SK-MEL-5 (cell line): ENCODE results near the gene TUFT1. TPM values are rescaled to one million over a fixed set of nuclear protein-coding genes. Genes with fewer than 3 reads are reported as not detected.

Source experiments
- DNase-seq: peaks from one replicate; pipeline ENCODE4 v3.0.0-alpha.2; 2016; ENCODE audit warnings: low read depth, low spot score
- in situ Hi-C: cut with HindIII; loops from 2 replicates; pipeline ENCODE4 v1.10.0; 2016; ENCODE audit warnings: low sequenced_read_pairs, high pct_unique_total_duplicates, low pct_unique_long_range_greater_than_20kb
- total RNA-seq: library from RNA; depleted of rRNA; stranded (reverse); fragments of >200 nt; shearing (Covaris generic); gene quantifications from 2 replicates; pipeline ENCODE4 v1.2.3, GENCODE V29; 2014

Gene TUFT1
- total RNA-seq, 1 experiment from 2014 or later = 4.2 TPM

DNA sequence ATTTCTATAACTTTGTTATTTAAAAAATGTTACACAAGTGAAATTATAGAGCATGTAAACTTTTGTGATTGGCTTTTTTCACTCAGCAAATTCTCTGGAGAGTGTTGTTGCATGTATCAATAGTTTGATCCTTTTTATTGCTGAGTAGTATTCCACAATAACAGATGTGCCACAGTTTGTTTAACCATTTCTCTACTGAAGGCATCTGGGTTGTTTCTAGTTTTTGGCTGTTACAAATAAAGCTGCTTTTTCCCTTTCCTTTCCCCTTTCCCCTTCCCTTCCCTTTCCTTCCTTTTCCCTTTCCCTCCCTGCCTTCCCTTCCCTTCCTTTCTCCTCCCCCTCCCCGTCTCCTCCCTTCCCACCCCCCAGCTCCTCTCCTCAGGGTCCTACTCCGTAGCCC, 15.9 kb downstream of the TUFT1 start:
- DNase-seq = no peak
- in situ Hi-C loops = no loop called here

DNA sequence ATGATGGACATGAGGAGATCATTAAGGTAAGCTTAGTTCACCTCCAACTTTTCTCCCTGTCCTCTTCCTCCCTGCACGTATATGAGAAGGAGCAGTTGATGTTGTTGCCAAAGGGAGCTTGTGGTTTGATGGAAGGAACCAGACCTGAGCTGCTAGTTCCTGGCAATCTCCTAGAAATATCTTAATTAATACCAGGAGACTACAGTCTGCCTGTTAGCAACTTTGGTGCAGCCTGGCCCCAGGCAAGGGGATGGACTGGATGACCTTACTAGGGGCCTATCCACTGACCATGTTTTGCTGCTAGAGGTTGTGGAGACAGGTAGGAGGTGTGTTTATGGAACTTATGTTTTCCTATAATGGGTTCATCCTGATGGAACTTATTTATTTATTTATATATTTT, 22.6 kb downstream of the TUFT1 start:
- no peak for DNase-seq
- in situ Hi-C loops = no loop called here

DNA sequence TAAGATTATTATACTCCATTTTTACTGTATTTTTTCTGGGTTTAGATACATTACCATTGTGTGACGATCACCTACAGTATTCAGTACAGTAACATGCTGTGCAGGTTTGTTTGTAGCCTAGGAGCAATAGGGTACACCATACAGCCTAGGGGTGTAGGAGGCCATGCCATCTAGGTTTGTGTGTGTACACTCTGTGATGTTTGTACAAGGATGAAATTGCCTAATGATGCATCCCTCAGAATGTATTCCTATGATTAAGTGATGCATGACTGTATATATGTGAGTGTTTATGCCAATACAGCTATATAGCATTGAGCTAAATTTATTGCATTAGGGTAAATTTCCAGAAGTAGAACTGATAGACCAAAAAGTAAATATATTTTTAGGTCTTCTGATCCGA, 23.3 kb downstream of the TUFT1 start:
- in situ Hi-C loops = no loop called here

GRCh38 chr1:151565502-151566189, 25.5 kb downstream of the TUFT1 start:
- in situ Hi-C loops = no loop called here
- peak; percentile 86 for DNase-seq

More for the DNA sequence above, 23.3 kb downstream of the TUFT1 start:
- no peak for DNase-seq

DNA sequence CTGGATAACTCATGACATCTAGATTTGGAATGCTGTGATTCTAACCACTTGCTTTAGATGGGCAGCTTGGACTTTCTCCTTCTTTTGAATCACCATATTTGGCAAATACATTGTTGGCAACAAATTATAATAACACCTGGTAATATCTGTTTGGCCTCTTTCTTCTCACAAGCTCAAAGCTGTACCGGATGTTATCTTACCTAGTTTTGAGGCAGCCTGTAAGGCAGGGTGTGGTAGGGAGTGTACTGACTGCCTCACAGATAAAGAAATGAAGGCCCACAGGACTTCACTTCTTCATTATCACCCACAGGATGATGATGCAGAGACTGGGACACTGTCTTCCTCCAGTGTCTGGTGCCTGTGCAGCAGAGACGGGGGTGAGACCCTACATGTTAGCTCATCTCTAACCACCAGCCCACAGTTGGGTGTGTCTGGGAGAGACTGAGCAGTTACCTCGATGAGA, 28.5 kb downstream of the TUFT1 start:
- in situ Hi-C loops = no loop called here
- no peak for DNase-seq

- DNase-seq = no peak
- in situ Hi-C loops = no loop called here
Measured at GRCh38 chr1:151570819-151571218, 30.7 kb downstream of the TUFT1 start.

- in situ Hi-C loops = no loop called here
- DNase-seq = no peak
Measured at GRCh38 chr1:151574575-151575529, 34.7 kb downstream of the TUFT1 start.

DNA sequence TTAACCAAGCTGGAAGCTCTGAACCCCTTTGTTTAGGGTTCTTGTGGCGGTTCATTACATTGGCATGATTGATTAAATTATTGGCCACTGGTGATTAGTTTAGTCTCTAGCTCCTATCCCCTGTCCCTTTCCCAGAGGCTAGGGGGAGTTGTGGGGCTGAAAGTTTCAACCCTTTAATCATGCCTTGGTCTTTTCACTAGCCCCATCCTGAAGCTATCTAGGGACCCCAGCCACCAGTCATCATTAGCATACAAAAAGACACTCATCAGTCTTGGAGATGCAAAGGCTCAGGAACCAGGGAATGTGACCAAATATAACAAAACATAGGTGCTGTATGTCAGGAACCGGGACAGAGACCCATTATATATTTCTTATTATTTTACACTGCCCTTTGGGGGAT, 37.1 kb downstream of the TUFT1 start:
- in situ Hi-C loops = no loop called here
- DNase-seq = no peak

DNA sequence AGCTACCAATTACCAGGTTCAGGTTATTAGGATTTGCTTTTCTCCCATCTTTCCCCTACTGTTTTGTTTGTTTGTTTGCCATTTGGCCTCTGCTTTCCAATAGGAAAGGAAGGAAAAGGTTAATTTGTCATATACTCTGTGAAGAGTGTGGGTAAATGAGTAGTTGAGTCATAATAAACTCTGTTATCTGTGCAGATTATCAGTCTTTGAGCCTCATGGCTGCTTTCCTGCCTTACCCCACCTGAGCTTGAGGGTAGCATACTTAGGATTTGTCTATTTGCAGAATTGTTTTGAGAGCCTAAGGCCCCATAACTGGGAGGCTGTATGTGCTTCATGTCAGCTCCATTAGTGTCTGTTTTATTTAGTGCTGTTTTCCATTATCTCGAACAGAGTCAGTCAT, 38.8 kb downstream of the TUFT1 start:
- no peak for DNase-seq
- in situ Hi-C loops = no loop called here

DNA sequence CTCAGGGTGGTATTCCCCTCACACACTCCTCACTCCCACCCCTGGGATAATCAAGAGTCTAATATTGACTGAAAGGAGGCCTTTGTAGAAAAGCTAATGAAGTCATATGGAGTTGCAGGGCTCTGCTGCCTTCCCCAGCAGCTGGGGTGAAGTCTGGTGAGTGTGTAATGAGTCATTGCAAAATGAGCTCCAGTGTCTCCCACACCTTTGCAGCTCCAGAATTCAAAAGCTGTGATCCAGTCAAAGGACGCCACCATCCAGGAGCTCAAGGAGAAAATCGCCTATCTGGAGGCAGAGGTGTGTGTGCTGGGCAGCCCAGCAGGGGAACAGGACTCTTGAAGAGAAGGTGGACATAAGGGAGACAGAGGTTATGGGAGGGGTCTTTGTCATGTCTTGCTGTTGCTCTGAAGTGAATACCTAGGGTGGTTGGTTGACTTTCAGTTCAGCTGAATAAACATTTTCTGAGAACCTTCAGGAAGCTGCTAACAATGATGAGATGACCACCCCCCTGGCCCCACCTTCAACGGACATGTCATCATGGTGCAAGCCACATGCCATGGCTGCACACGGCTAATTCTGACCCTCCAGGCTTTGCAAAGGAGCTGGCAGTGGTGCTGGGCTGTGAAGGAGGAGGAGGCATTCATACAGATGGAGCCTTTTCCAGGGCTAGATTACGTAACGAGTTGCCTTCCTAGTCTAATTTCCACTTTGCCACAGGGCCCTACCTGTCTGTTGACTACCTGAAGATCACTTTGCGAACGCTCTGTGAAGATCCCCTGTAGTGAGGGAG, 39.5 kb downstream of the TUFT1 start:
- DNase-seq = no peak
- in situ Hi-C loops = no loop called here

DNA sequence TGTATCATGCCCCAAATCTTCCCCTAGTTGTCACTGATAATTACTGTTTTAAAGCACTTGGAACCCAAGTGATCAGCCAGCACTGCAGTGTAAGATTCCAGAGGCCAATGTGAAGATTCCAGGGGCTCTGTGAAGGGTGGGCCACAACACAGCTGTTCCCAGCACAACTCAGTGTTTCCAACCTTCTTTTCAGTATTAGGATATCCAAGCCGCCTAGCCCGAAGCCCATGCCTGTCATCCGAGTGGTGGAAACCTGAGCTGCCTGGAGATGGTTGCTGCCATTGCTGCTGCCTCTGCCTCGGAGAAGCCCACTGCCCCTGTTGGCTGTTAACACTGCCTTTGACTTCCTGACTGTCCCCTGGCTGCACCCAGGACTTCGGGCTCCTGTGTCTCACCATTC, 41.3 kb downstream of the TUFT1 start:
- DNase-seq = no peak
- in situ Hi-C loops = no loop called here

- in situ Hi-C loops = no loop called here
- DNase-seq = no peak
Measured at GRCh38 chr1:151581921-151582320, 41.8 kb downstream of the TUFT1 start.

DNA sequence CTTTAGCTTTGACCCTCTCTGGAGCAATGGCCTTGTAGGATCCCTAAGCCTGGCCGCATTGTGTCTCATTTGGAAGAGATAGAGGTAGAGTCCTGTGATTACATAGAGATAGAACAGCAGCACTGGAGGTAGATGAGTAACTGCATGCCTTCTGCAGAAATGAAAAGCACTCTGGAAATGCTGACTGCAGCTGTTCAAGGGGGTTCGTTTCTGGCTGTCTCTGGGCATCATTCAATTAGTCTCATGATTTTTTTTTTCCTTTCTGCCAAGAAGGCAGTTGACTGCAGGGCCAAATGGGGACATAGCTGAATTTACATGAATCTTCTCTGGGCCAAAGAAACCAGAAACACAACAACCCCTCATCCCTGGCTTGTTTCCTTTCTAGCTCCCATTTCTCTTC, 43.7 kb downstream of the TUFT1 start:
- in situ Hi-C loops = no loop called here
- no peak for DNase-seq

DNA sequence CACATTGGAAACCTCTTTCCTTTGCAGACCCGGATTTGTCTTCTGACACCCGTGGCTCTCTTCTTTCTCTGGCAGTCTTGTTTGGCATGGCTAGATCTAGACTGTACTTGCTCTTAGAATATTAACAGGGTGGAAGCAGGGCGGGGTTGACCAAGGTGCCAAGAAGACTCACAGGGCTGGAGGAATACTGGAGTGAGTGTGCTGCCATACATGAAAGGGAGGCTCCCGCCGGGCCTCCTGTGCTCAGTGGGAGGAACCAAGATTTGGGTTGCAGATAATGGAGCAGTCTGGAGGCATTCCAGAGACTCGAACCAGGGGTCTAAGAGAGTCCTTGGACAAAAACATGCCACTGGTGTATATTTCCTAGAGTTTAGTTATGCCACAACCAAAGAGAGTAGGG, 44.2 kb downstream of the TUFT1 start:
- in situ Hi-C loops = no loop called here
- DNase-seq = no peak

DNA sequence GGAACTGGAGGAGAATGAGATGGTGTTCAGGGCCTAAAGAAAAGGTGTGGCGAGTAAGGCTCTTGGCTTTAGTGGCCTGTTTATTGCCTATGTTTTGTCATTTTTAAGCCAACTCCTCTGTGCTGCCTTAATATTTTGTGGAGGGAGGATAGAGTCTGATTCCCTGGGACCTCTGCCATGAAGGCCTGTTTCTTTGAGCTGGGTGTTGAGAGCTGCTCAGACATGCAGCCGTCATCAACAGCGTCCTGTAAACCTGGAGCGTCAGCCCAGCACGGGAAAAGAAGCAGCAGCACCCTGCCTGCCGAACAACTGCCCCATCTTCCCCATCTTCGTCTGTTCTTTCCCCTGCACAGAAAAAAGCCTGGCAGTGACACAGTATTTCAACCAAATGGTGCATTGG, 44.7 kb downstream of the TUFT1 start:
- in situ Hi-C loops = no loop called here
- no peak for DNase-seq

GRCh38 chr1:151585622-151586021, 45.5 kb downstream of the TUFT1 start:
- DNase-seq = no peak
- in situ Hi-C loops = no loop called here

- DNase-seq = no peak
- in situ Hi-C loops = no loop called here
Measured at GRCh38 chr1:151590961-151591360, 50.9 kb downstream of the TUFT1 start.

DNA sequence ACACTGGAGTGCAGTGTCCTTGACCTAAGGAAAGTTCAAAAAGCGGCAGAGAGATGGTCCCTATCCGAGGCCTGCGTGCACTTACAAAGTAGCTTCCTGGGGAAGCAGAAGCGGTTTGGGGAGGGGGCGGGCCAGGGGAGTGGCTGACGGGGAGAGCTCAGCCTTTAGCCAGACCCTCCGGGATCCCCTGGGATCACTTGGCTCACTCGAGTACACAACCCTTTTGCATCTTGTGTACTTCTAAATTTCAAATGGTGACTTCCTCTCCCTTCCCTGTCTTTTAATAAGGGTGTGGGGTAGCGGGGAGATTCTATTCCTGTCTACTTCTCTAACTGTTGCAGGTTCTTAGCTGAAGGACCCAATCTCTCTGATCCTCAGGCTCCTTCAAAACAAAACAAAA, 53.6 kb downstream of the TUFT1 start:
- no peak for DNase-seq
- in situ Hi-C loops = no loop called here
